RWPE1 (cell line): ENCODE results near the gene ARID1B.

Source experiments
- CTCF ChIA-PET: fragments of 350-600 bp; sonication (Branson Sonifier 250); formaldehyde crosslinking; extraction: SDS; loops from one replicate; lab custom pipeline; 2021; lab: Yijun Ruan, JAX
- POLR2A ChIA-PET: fragments of 400-600 bp; formaldehyde crosslinking; extraction: SDS; loops from one replicate; lab custom pipeline; 2020; ENCODE audit warnings: antibody characterized with exemption; ENCODE audit not compliant: low non-redundant PET; lab: Yijun Ruan, JAX
- DNase-seq: peaks from one replicate; pipeline ENCODE4 v3.0.0; 2012; ENCODE audit warnings: low spot score
- H3K27ac ChIP-seq: fragments of 450-650 bp; 2 replicates; pipeline ENCODE4 v1.5.1; 2017
- TF ChIP-seq, protein P1 (sequence below): fragments of 450-650 bp; conservative IDR thresholded peaks from 2 replicates; pipeline ENCODE4 v1.5.1; 2017; ENCODE audit warnings: low read depth, mild to moderate bottlenecking

The ARID1B gene

DNA sequence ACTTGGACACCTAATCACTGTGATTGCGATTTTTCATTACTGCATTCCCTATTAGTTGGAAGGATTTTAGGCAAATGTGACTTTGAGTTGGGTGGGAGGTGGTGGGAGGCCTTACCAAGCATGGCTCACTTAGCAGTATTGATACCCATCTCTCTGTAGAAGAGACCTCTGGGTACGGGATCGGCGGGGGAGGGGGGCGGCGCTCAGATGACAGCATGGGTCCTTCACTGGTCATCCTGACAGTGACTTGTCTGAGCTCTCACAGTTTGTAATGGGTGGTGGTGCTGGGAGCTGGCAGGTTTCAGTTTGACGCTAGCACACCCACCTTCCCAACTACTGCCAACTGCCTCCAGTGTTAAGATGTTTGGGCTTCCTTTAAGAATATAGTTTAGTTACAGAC is 231.4 kb downstream of the ARID1B start:
- ChIA-PET CTCF (no interaction called here), POLR2A (no interaction called here)

DNA sequence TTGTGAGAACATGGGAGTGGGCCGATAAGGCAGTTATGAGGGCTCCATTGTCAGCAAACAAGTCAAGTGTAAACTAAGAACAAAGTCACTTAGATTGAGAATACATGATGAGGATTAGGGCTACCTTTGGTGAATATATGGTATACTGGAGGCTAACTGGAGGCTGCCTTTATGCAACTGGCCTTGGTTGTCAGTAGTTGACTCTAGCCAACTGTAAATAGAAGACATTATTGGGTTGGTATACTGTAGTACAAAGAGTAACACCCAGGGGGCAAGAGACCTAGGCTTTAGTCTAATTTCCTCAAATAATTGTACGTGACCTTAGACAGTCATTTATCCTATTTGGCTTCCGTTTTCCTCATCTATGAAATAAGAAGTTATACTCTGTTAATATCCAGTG is 235.2 kb downstream of the ARID1B start:
- no peak for DNase-seq
- ChIA-PET POLR2A (no interaction called here), CTCF (no interaction called here)
- TF ChIP-seq, protein P1, sequence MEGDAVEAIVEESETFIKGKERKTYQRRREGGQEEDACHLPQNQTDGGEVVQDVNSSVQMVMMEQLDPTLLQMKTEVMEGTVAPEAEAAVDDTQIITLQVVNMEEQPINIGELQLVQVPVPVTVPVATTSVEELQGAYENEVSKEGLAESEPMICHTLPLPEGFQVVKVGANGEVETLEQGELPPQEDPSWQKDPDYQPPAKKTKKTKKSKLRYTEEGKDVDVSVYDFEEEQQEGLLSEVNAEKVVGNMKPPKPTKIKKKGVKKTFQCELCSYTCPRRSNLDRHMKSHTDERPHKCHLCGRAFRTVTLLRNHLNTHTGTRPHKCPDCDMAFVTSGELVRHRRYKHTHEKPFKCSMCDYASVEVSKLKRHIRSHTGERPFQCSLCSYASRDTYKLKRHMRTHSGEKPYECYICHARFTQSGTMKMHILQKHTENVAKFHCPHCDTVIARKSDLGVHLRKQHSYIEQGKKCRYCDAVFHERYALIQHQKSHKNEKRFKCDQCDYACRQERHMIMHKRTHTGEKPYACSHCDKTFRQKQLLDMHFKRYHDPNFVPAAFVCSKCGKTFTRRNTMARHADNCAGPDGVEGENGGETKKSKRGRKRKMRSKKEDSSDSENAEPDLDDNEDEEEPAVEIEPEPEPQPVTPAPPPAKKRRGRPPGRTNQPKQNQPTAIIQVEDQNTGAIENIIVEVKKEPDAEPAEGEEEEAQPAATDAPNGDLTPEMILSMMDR, result no peak
- H3K27ac ChIP-seq, result no peak overlapping the region

More for the DNA sequence above, 231.4 kb downstream of the ARID1B start:
- DNase-seq, result no peak
- TF ChIP-seq, protein P1, result no peak
- H3K27ac ChIP-seq, result no peak overlapping the region

DNA sequence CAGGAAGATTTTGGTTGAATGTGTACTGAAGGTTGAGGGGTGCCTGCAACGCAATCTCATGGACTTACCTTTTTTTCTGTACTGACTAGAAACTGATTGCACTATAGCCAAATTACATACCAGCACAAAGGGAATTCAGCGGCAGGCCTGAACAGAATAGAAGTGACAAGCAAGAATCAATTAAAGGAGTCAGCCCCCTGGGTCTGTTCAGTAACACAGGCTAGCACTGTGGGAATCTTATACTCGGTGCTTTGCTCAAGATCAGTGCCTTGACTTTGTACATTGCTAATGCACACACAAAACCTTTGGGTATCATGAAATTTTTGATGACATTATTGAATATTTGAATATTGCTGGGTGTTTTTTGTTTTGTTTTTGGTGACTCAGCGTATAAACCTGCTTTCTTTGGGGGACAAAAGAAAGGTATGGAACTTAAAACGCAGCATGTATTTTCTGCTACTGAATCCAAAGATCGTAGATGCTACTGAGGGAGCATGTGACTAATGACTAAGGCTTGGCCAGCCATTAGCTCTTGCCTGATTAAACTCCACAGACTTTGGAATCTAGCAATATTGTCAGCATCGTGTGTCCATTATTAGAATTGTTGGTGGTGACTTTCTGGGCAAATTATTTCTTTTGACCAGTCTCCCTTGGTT is 236.6 kb downstream of the ARID1B start:
- TF ChIP-seq, protein P1, result no peak
- CTCF ChIA-PET, result interaction anchor here (0.6 kb wide), 1 partner anchor 449 kb away, joined by 3 read pairs; no protein-coding TSS in a partner anchor
- POLR2A ChIA-PET, result no interaction called here
- no peak for DNase-seq
- no peak overlapping the region for H3K27ac ChIP-seq

DNA sequence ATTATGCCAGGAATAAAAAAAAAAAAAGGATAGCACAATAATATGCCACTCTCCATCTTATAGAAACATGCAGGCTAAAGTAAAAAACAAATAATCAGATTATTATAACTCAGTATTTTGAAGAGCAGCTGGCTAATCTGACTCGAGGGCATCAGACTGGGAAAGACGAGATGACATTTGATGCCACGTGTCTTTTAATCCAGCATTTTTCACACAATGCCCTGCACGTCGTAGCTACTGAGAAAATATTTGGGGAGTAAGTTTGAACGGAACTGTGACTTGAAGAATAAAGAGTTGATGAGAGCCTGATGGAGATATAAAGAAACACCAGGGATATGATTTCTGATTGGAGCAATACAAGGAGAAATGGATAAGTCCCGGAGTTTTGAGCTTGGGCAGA is 237.7 kb downstream of the ARID1B start:
- POLR2A ChIA-PET, result no interaction called here
- H3K27ac ChIP-seq, result no peak overlapping the region
- TF ChIP-seq, protein P1, result no peak
- no peak for DNase-seq
- CTCF ChIA-PET, result interaction anchor here (0.6 kb wide), 1 partner anchor 108 kb away, joined by 4 read pairs; no protein-coding TSS in a partner anchor

DNA sequence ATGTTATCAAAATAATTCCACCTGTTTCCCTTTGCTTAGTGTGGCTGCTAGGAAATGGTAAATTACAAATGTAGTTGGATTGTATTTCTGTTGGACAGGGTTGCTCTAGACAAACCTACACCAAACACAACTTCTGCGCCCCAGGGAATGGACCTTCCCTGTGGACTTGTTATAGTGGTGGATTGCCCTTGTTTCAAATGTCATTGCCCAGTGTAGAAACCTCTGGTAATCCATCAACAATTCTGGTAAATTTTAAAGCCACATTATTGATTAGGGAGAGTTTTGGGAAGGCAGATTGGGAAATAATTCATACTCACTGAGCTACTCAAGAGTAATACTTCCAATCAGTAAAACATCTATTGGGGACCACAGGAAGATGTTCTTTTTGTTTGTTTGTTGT is 239.8 kb downstream of the ARID1B start:
- no peak for DNase-seq
- TF ChIP-seq, protein P1, result no peak
- no peak overlapping the region for H3K27ac ChIP-seq
- ChIA-PET CTCF (no interaction called here), POLR2A (no interaction called here)

DNA sequence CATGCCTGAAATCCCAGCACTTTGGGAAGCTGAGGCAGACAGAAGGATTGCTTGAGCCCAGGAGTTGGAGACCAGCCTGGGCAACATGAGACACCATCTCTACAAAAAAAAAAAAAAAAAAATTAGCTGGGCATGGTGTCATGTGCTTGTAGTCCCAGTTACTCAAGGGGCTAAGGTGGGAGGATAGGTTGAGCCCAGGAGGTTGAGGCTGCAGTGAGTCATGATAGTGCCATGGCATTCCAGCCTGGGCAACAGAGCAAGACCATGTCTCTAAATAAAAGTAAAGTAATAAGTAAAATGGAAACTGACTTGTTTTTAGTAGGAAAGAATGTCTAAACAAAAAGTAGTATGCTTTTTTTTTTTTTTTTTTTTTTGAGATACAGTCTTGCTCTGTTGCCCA is 240.7 kb downstream of the ARID1B start:
- ChIA-PET CTCF (interaction anchor here (0.6 kb wide), 1 partner anchor 44 kb away, joined by 4 read pairs; no protein-coding TSS in a partner anchor), POLR2A (interaction anchor here (0.6 kb wide), 1 partner anchor 1953 kb away, joined by 3 read pairs; no protein-coding TSS in a partner anchor)
- TF ChIP-seq, protein P1, result no peak
- DNase-seq, result no peak
- no peak overlapping the region for H3K27ac ChIP-seq
